Stimulated activated CD8-positive, alpha-beta memory T cell treated with anti-CD3 and anti-CD28 coated beads, Interleukin-15, amount 100 ng/mL, for 1 hour (primary cell): ENCODE results near the gene LTK.

Experiments
- DNase-seq: peaks from one replicate; pipeline ENCODE4 v3.0.0-alpha.2; 2020; ENCODE audit warnings: low read depth

Gene LTK

GRCh38 chr15:41513506-41514227 is at the start of gene LTK:
Gene LTK, minus strand, starts transcription at chr15:41513827. Its CDS starts 118 bp downstream, at chr15:41513709.
- DNase-seq, result no peak

- no peak for DNase-seq
These were observed 49.2 kb upstream of the LTK start for GRCh38 chr15:41562784-41563198.

GRCh38 chr15:41562244-41562643 is 48.6 kb upstream of the LTK start:
- DNase-seq, result no peak

- no peak for DNase-seq
These were observed 48.1 kb upstream of the LTK start for GRCh38 chr15:41561777-41562145.

GRCh38 chr15:41561104-41561776 is 47.6 kb upstream of the LTK start:
- no peak for DNase-seq

- no peak for DNase-seq
These were observed 46.9 kb upstream of the LTK start for GRCh38 chr15:41560572-41560874.

GRCh38 chr15:41559239-41559782 is 45.7 kb upstream of the LTK start:
- no peak for DNase-seq

- peak; percentile 46 for DNase-seq
These were observed 45.0 kb upstream of the LTK start, which contains the start of gene TYRO3 for GRCh38 chr15:41558400-41559238. Gene TYRO3, plus strand, starts transcription at chr15:41559212. Its CDS starts 46 bp downstream, at chr15:41559258.

GRCh38 chr15:41557673-41558399 is 44.2 kb upstream of the LTK start:
- DNase-seq, result peak; percentile 51

GRCh38 chr15:41556677-41557076 is 43.0 kb upstream of the LTK start:
- DNase-seq, result no peak

GRCh38 chr15:41554915-41555314 is 41.3 kb upstream of the LTK start:
- no peak for DNase-seq

GRCh38 chr15:41554343-41554742 is 40.7 kb upstream of the LTK start:
- DNase-seq, result no peak

- DNase-seq, result no peak
These were observed 40.1 kb upstream of the LTK start for GRCh38 chr15:41553731-41554130.

- DNase-seq, result no peak
These were observed 36.6 kb upstream of the LTK start for GRCh38 chr15:41550066-41550775.

GRCh38 chr15:41546851-41547786 is 33.5 kb upstream of the LTK start:
- no peak for DNase-seq

- DNase-seq, result no peak
These were observed 31.6 kb upstream of the LTK start for GRCh38 chr15:41545218-41545617.

GRCh38 chr15:41544650-41545015 is 31.0 kb upstream of the LTK start:
- no peak for DNase-seq

- no peak for DNase-seq
These were observed 29.9 kb upstream of the LTK start for GRCh38 chr15:41543521-41543870.

GRCh38 chr15:41536866-41537265 is 23.2 kb upstream of the LTK start:
- no peak for DNase-seq

- no peak for DNase-seq
These were observed 21.9 kb upstream of the LTK start for GRCh38 chr15:41535544-41535943.
